ENCODE results near the gene TRPV6. TPM values are rescaled to one million over a fixed set of nuclear protein-coding genes. Genes with fewer than 3 reads are reported as not detected.

TRPV6 gene
- total and polyA plus RNA-seq, 2 donors (not counting 1 experiment from before 2014, with no cell fraction given), result not detected

DNA sequence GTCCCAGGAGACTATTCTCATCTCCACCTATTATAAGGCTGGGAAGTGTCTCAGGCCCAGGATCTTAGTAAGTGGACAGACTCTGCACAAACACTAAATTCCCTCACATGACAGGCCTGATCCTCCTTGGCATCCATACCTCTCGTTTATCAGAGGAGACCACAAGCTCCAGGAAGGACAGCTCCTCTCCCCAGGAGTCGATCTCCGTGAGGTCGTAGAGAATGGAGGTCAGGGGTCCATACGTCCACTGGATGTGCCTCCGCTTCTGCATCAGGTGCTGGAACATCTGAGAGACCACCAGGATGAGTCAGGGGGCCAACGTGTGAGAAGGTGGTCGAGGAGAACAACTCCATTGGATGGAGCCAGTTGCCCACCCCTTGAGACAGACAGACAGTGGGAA lies 42.4 kb upstream of the TRPV6 start:
- DNase-seq (ENCODE audit: low read depth in 2 of 2), result no peak
- Histone ChIP-seq H3K4me3 (replicated peaks in 1 of 4; ENCODE audit: control extremely low read depth in 1 of 4, insufficient read depth in 1 of 4, low read depth in 3 of 4, low read length in 4 of 4) (no peak overlapping the region), H3K27ac (ENCODE audit: insufficient read depth, low read length) (no peak overlapping the region), H3K9me3 (ENCODE audit: control insufficient read depth, insufficient read depth, low read depth, low read length) (no peaks in the 10 kb centered on the region), H3K36me3 (ENCODE audit: control insufficient read depth, insufficient read depth, low read length) (no peaks in the 10 kb centered on the region), H3K9ac (ENCODE audit: insufficient read depth, low read length) (no peak overlapping the region), H3K79me2 (ENCODE audit: control insufficient read depth, insufficient read depth, low read length) (no peaks in the 10 kb centered on the region), H3K27me3 (ENCODE audit: control insufficient read depth, insufficient read depth, low read length) (no peaks in the 10 kb centered on the region), H4K20me1 (ENCODE audit: control insufficient read depth, extremely low read depth, insufficient read depth, low read length) (no peaks in the 10 kb centered on the region), H3K4me2 (ENCODE audit: extremely low read depth, insufficient read depth, low read length) (no peak overlapping the region), H2AFZ (ENCODE audit: low read length) (no peak overlapping the region), H3K4me1 (ENCODE audit: control insufficient read depth, extremely low read depth, insufficient read depth, low read length) (no peaks in the 10 kb centered on the region)
- TF ChIP-seq EZH2 (IDR thresholded peaks at IDR 0.05; ENCODE audit: low read length, missing control alignments), result no peak
- TF ChIP-seq, protein P1, sequence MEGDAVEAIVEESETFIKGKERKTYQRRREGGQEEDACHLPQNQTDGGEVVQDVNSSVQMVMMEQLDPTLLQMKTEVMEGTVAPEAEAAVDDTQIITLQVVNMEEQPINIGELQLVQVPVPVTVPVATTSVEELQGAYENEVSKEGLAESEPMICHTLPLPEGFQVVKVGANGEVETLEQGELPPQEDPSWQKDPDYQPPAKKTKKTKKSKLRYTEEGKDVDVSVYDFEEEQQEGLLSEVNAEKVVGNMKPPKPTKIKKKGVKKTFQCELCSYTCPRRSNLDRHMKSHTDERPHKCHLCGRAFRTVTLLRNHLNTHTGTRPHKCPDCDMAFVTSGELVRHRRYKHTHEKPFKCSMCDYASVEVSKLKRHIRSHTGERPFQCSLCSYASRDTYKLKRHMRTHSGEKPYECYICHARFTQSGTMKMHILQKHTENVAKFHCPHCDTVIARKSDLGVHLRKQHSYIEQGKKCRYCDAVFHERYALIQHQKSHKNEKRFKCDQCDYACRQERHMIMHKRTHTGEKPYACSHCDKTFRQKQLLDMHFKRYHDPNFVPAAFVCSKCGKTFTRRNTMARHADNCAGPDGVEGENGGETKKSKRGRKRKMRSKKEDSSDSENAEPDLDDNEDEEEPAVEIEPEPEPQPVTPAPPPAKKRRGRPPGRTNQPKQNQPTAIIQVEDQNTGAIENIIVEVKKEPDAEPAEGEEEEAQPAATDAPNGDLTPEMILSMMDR (conservative IDR thresholded peaks at IDR 0.05 in 1 of 2, IDR thresholded peaks at IDR 0.05 in 1 of 2; ENCODE audit: low read depth in 1 of 2, low read length in 2 of 2), result no peak

DNA sequence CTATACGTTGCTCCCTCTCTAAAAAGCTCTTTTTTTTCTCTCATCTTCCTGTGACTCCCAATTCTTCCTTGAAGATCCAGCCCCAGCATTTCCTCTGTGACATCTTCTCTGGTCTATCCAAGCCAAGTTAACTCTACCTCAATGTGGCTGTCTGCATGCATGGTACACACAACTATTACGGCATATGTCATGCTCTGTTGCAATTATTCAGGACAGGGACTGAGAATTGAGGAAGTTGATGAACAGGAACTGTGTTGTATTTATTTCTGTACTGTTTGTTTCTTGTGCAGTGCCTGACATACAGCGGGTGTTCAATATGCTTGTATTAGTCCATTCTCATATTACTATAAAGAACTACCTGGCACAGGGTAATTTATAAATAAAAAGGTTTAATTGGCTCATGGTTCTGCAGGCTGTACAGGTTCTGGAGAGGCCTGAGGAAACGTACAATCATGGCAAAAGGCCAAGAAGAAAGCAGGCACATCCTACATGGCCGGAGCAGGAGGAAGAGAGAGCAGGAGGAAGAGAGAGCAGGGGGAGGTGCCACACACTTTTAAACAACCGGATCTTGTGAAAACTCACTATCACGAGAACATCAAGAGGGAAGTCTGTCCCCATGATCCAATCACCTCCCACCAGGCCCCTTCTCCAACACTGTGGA lies 41.7 kb upstream of the TRPV6 start:
- H3K4me1 ChIP-seq (ENCODE audit: control insufficient read depth, extremely low read depth, insufficient read depth, low read length), result no peaks in the 10 kb centered on the region
- no peak overlapping the region for H2AFZ ChIP-seq (ENCODE audit: low read length)
- TF ChIP-seq, protein P1 (conservative IDR thresholded peaks at IDR 0.05 in 1 of 2, IDR thresholded peaks at IDR 0.05 in 1 of 2; ENCODE audit: low read depth in 1 of 2, low read length in 2 of 2), result no peak
- TF ChIP-seq EZH2 (IDR thresholded peaks at IDR 0.05; ENCODE audit: low read length, missing control alignments), result no peak
- H3K27me3 ChIP-seq (ENCODE audit: control insufficient read depth, insufficient read depth, low read length), result no peaks in the 10 kb centered on the region
- no peaks in the 10 kb centered on the region for H4K20me1 ChIP-seq (ENCODE audit: control insufficient read depth, extremely low read depth, insufficient read depth, low read length)
- no peak overlapping the region for H3K4me3 ChIP-seq (replicated peaks in 1 of 4; ENCODE audit: control extremely low read depth in 1 of 4, insufficient read depth in 1 of 4, low read depth in 3 of 4, low read length in 4 of 4)
- H3K9me3 ChIP-seq (ENCODE audit: control insufficient read depth, insufficient read depth, low read depth, low read length), result no peaks in the 10 kb centered on the region
- H3K79me2 ChIP-seq (ENCODE audit: control insufficient read depth, insufficient read depth, low read length), result no peaks in the 10 kb centered on the region
- H3K9ac ChIP-seq (ENCODE audit: insufficient read depth, low read length), result no peak overlapping the region
- H3K4me2 ChIP-seq (ENCODE audit: extremely low read depth, insufficient read depth, low read length), result no peak overlapping the region
- no peak for DNase-seq (ENCODE audit: low read depth in 2 of 2)
- H3K36me3 ChIP-seq (ENCODE audit: control insufficient read depth, insufficient read depth, low read length), result no peaks in the 10 kb centered on the region
- no peak overlapping the region for H3K27ac ChIP-seq (ENCODE audit: insufficient read depth, low read length)

DNA sequence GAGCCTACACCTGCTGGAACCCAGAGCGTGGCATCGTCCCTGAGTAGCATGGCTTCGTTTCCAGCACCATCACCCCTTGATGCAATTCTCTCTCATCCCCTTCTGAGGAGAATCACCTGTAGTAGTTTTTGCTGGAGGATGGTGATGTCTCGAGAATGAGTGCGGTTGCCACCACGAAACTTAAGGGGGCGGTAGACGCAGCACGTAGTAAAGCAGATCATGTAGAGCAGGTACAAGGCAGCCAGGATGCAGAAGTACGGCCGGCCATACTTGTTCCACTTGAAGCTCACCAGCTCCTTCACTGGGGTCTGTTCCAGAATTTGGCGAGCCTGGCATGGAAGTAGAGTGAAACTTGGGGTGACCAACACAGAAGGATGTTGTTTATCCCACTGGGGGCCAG lies 39.9 kb upstream of the TRPV6 start:
- no peak for DNase-seq (ENCODE audit: low read depth in 2 of 2)
- H3K27ac ChIP-seq (ENCODE audit: insufficient read depth, low read length), result no peak overlapping the region
- no peak overlapping the region for H3K4me2 ChIP-seq (ENCODE audit: extremely low read depth, insufficient read depth, low read length)
- H2AFZ ChIP-seq (ENCODE audit: low read length), result no peak overlapping the region
- H3K27me3 ChIP-seq (ENCODE audit: control insufficient read depth, insufficient read depth, low read length), result no peaks in the 10 kb centered on the region
- no peak overlapping the region for H3K4me3 ChIP-seq (replicated peaks in 1 of 4; ENCODE audit: control extremely low read depth in 1 of 4, insufficient read depth in 1 of 4, low read depth in 3 of 4, low read length in 4 of 4)
- no peak overlapping the region for H3K9ac ChIP-seq (ENCODE audit: insufficient read depth, low read length)
- no peaks in the 10 kb centered on the region for H4K20me1 ChIP-seq (ENCODE audit: control insufficient read depth, extremely low read depth, insufficient read depth, low read length)
- no peaks in the 10 kb centered on the region for H3K9me3 ChIP-seq (ENCODE audit: control insufficient read depth, insufficient read depth, low read depth, low read length)
- H3K79me2 ChIP-seq (ENCODE audit: control insufficient read depth, insufficient read depth, low read length), result no peaks in the 10 kb centered on the region
- H3K36me3 ChIP-seq (ENCODE audit: control insufficient read depth, insufficient read depth, low read length), result no peaks in the 10 kb centered on the region
- TF ChIP-seq EZH2 (IDR thresholded peaks at IDR 0.05; ENCODE audit: low read length, missing control alignments), result no peak
- TF ChIP-seq, protein P1 (conservative IDR thresholded peaks at IDR 0.05 in 1 of 2, IDR thresholded peaks at IDR 0.05 in 1 of 2; ENCODE audit: low read depth in 1 of 2, low read length in 2 of 2), result no peak
- no peaks in the 10 kb centered on the region for H3K4me1 ChIP-seq (ENCODE audit: control insufficient read depth, extremely low read depth, insufficient read depth, low read length)

Data from fibroblast of lung (primary cell).